ENCODE results near the gene ZP1. TPM values are rescaled to one million over a fixed set of nuclear protein-coding genes. Genes with fewer than 3 reads are reported as not detected.

The ZP1 gene
- total and polyA plus RNA-seq, 2 of the 8 experiments (the other 6 are each of a cell fraction or from before 2014, with no cell fraction given): not detected

- no peak overlapping the region for H3K14ac ChIP-seq (ENCODE audit: insufficient read length)
- H4K20me1 ChIP-seq (replicated peaks in 1 of 2; ENCODE audit: control insufficient read depth in 1 of 2, insufficient read depth in 2 of 2, low read length in 2 of 2): peaks cover 3 to 10% of the 10 kb centered on the region in 2 experiments
- no peak overlapping the region for H2AFZ ChIP-seq (ENCODE audit: low read length)
- no peak overlapping the region for H4K91ac ChIP-seq (replicated peaks; ENCODE audit: insufficient read length, low read length)
- H4K8ac ChIP-seq (ENCODE audit: extremely low read depth, insufficient read depth, low read length): no peak overlapping the region
- no peaks in the 10 kb centered on the region for H3K27me3 ChIP-seq (replicated peaks in 1 of 4; ENCODE audit: control insufficient read depth in 3 of 4, extremely low read depth in 1 of 4, insufficient read depth in 3 of 4, low read length in 3 of 4)
- 90% methylated on average over 5 of the region's 5 CpGs; no CpG with 5 or more reads in 1 of the 2 experiments for WGBS, 2 experiments (ENCODE audit: extremely low coverage in 1 of 2, insufficient coverage in 1 of 2, insufficient read length in 1 of 2, insufficient replicate concordance in 2 of 2, low coverage in 1 of 2, low lambda C conversion rate in 2 of 2, missing lambda C conversion rate in 1 of 2)
- H3K9ac ChIP-seq (replicated peaks in 1 of 4; ENCODE audit: extremely low read depth in 1 of 4, low read depth in 3 of 4, low read length in 3 of 4): no peak overlapping the region
- no peak overlapping the region for H3K27ac ChIP-seq (ENCODE audit: low read depth, low read length)
- no peak overlapping the region for H2BK12ac ChIP-seq (ENCODE audit: low read depth, low read length)
- no peak overlapping the region for H2BK15ac ChIP-seq (ENCODE audit: low read length)
- H3K4me3 ChIP-seq (ENCODE audit: extremely low read depth in 1 of 4, insufficient read depth in 2 of 4, low read depth in 3 of 4, low read length in 4 of 4): no peak overlapping the region
- H3K4me2 ChIP-seq (ENCODE audit: insufficient read depth in 1 of 2, low read depth in 2 of 2, low read length in 2 of 2): no peak overlapping the region
- no peak overlapping the region for H3K18ac ChIP-seq (ENCODE audit: extremely low read depth, low read length)
- H3K79me1 ChIP-seq (ENCODE audit: low read depth, low read length): peaks cover 3% of the 10 kb centered on the region; the same call in 1 of the 2 replicates
- H2AK5ac ChIP-seq (ENCODE audit: low read depth, low read length): no peak overlapping the region
- no peak for TF ChIP-seq CHD1 (IDR thresholded peaks at IDR 0.05; ENCODE audit: low read depth, low read length)
- TF ChIP-seq RAD21 (IDR thresholded peaks at IDR 0.05 in 1 of 2, conservative IDR thresholded peaks at IDR 0.05 in 1 of 2; ENCODE audit: low read depth in 2 of 2, low read length in 2 of 2): no peak
- TF ChIP-seq TAF7 (optimal IDR thresholded peaks at IDR 0.05; ENCODE audit: borderline replicate concordance, low read depth, low read length): no peak
- no peak for TF ChIP-seq PHF8 (conservative IDR thresholded peaks at IDR 0.05; ENCODE audit: low read depth, low read length)
- no peak for TF ChIP-seq RFX5 (IDR thresholded peaks at IDR 0.05; ENCODE audit: borderline replicate concordance, low read depth, low read length)
- no peak for TF ChIP-seq RXRA (IDR thresholded peaks at IDR 0.05; ENCODE audit: insufficient read depth, low read depth, low read length)
- TF ChIP-seq TEAD4 (IDR thresholded peaks at IDR 0.05; ENCODE audit: low read depth, low read length): no peak
- TF ChIP-seq ZNF274 (IDR thresholded peaks at IDR 0.05; ENCODE audit: borderline replicate concordance, extremely low read depth, low read length): no peak
- H3K23me2 ChIP-seq (ENCODE audit: low read depth, low read length): no peaks in the 10 kb centered on the region
- H3K79me2 ChIP-seq (ENCODE audit: control insufficient read depth in 1 of 2, insufficient read depth in 2 of 2, low read length in 2 of 2): no peaks in the 10 kb centered on the region
- no peak overlapping the region for H3K56ac ChIP-seq (replicated peaks; ENCODE audit: insufficient read length, low read depth, low read length)
- H3K4ac ChIP-seq (replicated peaks; ENCODE audit: insufficient read length, low read depth, low read length): no peak overlapping the region
- H2BK120ac ChIP-seq (replicated peaks; ENCODE audit: low read depth, low read length): no peak overlapping the region
- peaks cover 27 to 83% (median 65%) of the 10 kb centered on the region in 4 experiments for H3K36me3 ChIP-seq (ENCODE audit: control insufficient read depth in 2 of 4, insufficient read depth in 4 of 4, low read length in 3 of 4)
- no peaks in the 10 kb centered on the region for H3K9me3 ChIP-seq (ENCODE audit: insufficient read depth in 2 of 2, low read depth in 1 of 2, low read length in 1 of 2)
- H4K5ac ChIP-seq (ENCODE audit: insufficient read length, low read depth, low read length): no peak overlapping the region
- CTCF ChIA-PET (ENCODE audit: partially characterized antibody): interaction anchor here (0.9 to 23.0 kb wide), 5 partner anchors 7 to 132 kb away, joined by 3 to 522 read pairs (median 9); no protein-coding TSS in a partner anchor
- DNase-seq (ENCODE audit: low read depth in 1 of 2, low spot score in 2 of 2): no peak
- POLR2A ChIA-PET (ENCODE audit: partially characterized antibody): interaction anchor here (1.0 to 1.5 kb wide), 2 partner anchors 18 to 64 kb away, joined by 3 to 5 read pairs; partner anchors contain the start of gene TMEM109
- no peak overlapping the region for H2BK5ac ChIP-seq (ENCODE audit: low read depth, low read length)
- H2BK20ac ChIP-seq (ENCODE audit: low read length): no peak overlapping the region
- H3K4me1 ChIP-seq (replicated peaks in 1 of 4; ENCODE audit: control insufficient read depth in 3 of 4, insufficient read depth in 4 of 4, low read length in 3 of 4): no peaks in the 10 kb centered on the region
- FAIRE-seq: no peak
- no peak overlapping the region for H3K23ac ChIP-seq (ENCODE audit: insufficient read length)
These were observed 28.3 kb downstream of the ZP1 start for GRCh38 chr11:60895687-60896086.
